ENCODE measurements around the gene TTLL9.

The TTLL9 gene

GRCh38 chr20:31833130-31833930 lies 37.1 kb upstream of the TTLL9 start:
- DNase-seq (ENCODE audit: extremely low read depth, low read depth), result no peak
- TF ChIP-seq CTCF (IDR thresholded peaks at IDR 0.05; ENCODE audit: low read depth, low read length), result peak; percentile 79

- DNase-seq (ENCODE audit: extremely low read depth, low read depth), result no peak
- TF ChIP-seq CTCF (IDR thresholded peaks at IDR 0.05; ENCODE audit: low read depth, low read length), result no peak
These were observed 36.4 kb upstream of the TTLL9 start for GRCh38 chr20:31833931-31834521.

GRCh38 chr20:31835554-31835953 lies 34.9 kb upstream of the TTLL9 start:
- TF ChIP-seq CTCF (IDR thresholded peaks at IDR 0.05; ENCODE audit: low read depth, low read length), result no peak
- no peak for DNase-seq (ENCODE audit: extremely low read depth, low read depth)

GRCh38 chr20:31835977-31836852 lies 34.2 kb upstream of the TTLL9 start:
- peak; percentile 67 for DNase-seq (ENCODE audit: extremely low read depth, low read depth)
- TF ChIP-seq CTCF (IDR thresholded peaks at IDR 0.05; ENCODE audit: low read depth, low read length), result no peak

GRCh38 chr20:31836853-31837608 lies 33.4 kb upstream of the TTLL9 start:
- no peak for DNase-seq (ENCODE audit: extremely low read depth, low read depth)
- TF ChIP-seq CTCF (IDR thresholded peaks at IDR 0.05; ENCODE audit: low read depth, low read length), result no peak

GRCh38 chr20:31837896-31838397 lies 32.5 kb upstream of the TTLL9 start:
- no peak for TF ChIP-seq CTCF (IDR thresholded peaks at IDR 0.05; ENCODE audit: low read depth, low read length)

More at GRCh38 chr20:31837896-31838397, 32.5 kb upstream of the TTLL9 start:
- DNase-seq (ENCODE audit: extremely low read depth, low read depth), result no peak

Data from AG09319 (cell line).